ENCODE data around the gene MYO5C.

- TF ChIP-seq POLR2A (IDR thresholded peaks at IDR 0.05) = no peak
- TF ChIP-seq CTCF (IDR thresholded peaks at IDR 0.05) = no peak
Measured at GRCh38 chr15:52143873-52144272, 151.7 kb downstream of the MYO5C start.

Data from testis (tissue), 2 donors.